Middle frontal gyrus (tissue), 1 donor: ENCODE measurements around the gene PRSS21.

Experiments
- DNase-seq: peaks from one replicate; pipeline ENCODE4 v3.0.0-alpha.2; 2015; ENCODE audit warnings: low spot score; ENCODE audit errors: extremely low spot score

PRSS21 gene, protein sequence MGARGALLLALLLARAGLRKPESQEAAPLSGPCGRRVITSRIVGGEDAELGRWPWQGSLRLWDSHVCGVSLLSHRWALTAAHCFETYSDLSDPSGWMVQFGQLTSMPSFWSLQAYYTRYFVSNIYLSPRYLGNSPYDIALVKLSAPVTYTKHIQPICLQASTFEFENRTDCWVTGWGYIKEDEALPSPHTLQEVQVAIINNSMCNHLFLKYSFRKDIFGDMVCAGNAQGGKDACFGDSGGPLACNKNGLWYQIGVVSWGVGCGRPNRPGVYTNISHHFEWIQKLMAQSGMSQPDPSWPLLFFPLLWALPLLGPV

DNA sequence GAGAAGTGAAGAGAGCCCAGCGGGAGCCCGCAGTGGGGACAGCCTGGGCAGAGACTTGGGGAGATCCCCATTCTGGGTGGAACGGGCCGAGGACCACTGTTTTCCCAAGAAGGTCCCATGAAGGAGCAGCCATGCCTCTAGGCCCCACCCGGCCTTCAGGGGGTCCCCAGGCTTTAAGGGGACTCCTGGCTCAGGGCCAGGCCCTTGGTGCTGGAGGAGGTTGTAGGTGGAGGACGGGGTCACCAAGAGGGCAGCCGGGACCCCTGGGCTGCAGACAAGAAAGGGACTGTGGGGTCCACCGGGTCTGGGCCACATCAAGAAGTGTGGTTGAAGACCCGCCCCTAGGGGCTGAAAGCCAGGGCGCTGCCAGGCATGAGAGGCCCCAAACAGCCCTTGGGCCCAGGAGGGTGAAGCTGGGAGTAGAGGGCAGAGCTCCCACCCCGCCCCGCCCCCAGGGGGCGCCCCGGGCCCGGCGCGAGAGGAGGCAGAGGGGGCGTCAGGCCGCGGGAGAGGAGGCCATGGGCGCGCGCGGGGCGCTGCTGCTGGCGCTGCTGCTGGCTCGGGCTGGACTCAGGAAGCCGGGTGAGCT, at the start of gene PRSS21:
Gene PRSS21 (plus strand): TSS at position 487 of the 589 bp plus-strand sequence. CDS start 32 bp downstream, at position 519.
- DNase-seq = no peak

DNA sequence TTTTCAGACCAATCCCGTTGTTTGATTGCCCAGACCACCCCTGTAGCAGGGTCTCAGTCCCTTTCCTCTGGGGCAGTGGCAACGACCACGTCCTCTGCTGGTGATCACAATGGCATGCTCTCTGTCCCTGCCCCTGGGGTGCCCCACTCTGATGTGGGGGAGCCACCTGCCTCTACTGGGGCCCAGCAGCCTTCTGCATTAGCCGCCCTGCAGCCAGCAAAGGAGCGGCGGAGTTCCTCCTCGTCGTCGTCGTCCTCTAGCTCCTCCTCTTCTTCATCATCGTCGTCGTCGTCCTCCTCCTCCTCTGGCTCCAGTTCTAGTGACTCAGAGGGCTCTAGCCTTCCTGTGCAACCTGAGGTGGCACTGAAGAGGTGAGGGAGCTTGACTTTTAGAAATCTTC, 49.1 kb upstream of the PRSS21 start:
- DNase-seq = no peak

DNA sequence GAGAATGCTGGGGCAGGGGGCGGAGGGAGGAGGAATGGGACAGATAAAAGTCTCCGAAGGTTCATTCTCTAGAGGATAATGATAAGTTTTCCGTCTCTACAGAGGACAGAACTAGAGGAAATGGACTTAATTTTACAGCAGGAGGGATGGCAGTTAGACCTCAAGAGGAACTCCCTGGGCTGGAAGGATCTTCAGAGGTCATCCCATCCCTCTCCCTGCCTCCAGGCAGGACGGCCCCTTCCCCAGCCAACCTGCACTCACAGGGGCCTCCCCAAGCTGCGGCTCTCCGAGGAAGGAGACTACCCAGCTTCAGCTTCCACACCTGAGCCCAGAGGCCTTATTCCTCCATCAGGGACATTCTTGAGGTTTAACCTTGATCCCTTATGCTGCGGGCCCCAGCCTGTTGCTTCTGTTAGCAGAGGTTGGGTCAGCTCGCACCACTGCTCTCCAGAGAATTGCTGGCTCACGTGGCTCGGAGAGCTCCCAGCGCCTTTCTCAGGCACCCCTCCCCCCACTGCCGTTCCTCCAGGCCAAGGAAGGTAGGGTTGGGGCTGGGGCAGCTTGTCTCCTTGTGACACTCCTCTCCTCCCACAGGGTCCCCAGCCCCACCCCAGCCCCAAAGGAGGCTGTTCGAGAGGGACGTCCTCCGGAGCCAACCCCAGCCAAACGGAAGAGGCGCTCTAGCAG, 48.5 kb upstream of the PRSS21 start:
- no peak for DNase-seq

DNA sequence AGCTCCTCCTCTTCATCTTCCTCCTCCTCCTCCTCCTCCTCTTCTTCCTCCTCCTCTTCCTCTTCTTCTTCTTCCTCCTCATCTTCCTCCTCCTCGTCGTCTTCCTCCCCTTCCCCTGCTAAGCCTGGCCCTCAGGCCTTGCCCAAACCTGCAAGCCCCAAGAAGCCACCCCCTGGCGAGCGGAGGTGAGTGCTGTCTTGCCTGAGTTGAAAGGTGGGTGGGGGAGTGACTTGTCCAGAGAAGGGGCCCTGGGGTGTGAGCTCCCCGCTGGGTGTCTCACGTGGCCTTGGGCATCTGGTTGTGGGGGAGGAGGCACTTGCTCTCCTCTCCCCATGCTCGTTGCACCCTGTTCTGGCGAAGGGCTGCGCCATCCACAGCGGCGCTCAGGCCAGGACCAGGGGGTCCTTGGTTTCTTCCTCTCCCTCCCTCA, 47.9 kb upstream of the PRSS21 start:
- DNase-seq = no peak

DNA sequence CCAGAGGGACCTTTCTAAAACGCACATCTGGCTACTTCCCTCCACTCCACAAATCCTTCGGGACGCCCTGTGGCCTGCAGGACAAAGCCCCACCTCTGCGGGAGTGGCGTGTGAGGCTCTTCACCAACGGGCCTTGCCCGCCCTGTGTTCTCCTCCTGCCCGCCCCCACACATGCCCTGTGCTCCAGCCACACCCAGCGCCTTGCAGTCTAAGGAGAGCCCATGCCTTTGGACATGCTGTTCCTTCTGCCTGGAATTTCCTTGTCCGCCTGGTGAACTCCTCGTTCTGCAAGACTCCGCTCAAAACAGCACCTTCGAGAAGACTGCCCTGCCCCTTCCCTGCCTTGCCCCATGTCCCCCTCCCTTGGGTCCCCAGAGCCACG, 47.4 kb upstream of the PRSS21 start:
- DNase-seq = no peak

DNA sequence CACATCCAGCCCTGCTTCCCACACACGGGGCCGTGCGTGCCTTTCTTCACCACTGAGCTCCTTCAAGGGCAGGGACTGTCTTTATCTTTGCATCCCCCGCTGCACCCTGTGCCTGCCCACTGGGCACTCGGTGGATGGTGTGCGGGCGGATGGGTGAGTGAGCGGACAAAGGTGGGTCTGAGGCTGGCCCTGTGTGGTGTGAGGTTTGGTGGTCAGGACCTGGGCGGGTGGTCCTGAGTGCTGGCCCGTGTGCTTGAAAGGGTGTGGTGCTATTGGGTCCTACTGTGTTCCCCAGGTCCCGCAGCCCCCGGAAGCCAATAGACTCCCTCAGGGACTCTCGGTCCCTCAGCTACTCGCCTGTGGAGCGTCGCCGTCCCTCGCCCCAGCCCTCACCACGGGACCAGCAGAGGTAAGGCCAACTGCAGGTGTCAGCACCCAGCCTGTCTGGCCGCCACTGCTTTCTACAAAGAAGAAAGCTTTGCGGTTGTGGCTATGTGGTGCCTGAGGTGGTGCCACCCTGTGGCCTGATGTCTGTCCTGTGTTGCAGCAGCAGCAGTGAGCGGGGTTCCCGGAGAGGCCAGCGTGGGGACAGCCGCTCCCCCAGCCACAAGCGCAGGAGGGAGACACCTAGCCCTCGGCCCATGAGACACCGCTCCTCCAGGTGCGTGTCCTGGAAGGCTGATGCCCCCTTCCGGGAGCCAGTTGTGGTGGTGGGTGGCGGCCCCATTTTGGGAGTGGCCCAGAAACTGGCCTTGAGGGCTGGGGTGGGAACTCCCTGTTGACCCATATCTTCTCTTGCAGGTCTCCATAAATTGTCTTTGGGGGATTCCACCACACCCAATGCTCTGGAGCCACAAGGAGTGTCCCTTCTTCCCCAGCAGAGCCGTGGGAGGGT, 46.7 kb upstream of the PRSS21 start:
- DNase-seq = no peak

DNA sequence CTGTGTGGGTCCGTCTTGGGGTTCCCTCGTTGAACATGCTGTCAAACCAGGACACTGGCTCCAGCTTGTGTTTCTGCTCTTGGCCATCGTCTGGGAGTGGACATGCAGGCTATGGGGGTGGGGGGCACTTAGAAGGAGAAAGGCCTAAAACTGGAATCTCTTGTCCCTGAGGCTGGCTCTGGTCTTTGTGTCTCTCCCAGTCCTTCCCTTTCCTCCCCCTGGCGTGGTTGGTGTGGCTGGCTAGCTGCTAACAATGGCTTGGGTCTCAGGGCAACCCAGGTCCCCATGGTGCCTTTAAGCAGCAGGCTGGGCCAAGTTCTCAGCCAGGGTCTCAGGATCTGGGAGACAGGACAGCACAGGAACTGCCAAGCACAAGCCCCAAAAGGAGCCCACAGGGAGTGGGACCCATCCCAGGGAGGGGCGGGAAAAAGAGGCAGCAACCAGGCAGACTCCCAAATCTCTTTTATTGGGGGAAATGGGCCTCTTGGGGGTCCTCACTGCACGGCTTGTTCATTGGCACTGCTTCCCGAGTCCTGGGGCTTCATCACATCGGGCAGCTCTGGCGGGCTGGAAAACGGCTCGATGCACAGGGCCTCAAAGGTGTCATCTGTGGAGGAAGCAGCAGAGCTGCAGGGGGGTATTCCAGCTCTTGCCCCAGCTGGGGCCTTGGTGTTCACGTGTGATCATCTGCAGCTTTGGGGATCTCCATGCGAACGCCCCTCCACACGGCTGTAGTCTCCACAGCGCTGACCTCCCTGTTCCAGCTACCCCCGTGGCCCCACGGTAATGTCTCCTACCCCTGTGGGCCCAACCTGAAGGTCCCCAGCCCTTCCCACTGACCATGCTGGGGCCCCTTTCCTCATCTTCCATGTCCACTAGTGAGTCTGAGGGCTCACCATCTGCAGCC, 45.3 kb upstream of the PRSS21 start:
- DNase-seq = no peak

DNA sequence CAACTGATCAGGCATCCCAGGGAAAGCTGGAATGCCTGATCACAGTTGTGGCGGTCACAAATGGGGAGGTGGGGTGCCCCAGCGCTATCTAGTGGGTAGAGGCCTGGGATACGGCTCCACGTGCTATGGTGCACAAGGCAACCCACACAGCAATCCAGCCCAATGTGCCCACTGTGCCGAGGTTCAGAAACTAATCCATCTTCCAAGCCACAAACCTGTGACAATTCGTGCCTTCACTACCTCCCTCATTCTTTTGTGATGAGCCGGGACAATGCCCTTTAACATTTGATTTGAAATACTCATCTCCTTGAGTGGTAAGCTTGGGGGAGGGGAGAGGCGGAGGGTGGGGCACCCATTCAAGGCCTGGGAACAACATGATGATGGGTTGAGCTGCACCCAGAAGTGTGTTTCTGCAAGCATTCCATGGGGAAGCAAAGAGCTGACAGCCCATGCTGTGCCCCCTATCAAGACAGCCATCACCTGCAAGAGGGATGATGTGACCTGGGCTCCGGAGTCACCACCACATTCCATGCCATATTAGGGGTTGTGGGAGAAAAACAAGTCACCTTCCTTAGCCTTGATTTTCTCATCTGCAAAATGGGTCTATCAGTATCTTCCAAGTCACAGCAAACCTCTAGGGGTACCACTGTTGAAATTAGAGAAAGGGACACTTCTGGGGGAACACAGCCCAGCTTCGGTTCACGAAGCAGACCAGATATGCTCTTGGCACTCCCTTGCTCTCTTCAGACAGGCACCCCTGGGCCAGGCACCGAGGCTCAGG, 43.7 kb upstream of the PRSS21 start:
- no peak for DNase-seq

DNA sequence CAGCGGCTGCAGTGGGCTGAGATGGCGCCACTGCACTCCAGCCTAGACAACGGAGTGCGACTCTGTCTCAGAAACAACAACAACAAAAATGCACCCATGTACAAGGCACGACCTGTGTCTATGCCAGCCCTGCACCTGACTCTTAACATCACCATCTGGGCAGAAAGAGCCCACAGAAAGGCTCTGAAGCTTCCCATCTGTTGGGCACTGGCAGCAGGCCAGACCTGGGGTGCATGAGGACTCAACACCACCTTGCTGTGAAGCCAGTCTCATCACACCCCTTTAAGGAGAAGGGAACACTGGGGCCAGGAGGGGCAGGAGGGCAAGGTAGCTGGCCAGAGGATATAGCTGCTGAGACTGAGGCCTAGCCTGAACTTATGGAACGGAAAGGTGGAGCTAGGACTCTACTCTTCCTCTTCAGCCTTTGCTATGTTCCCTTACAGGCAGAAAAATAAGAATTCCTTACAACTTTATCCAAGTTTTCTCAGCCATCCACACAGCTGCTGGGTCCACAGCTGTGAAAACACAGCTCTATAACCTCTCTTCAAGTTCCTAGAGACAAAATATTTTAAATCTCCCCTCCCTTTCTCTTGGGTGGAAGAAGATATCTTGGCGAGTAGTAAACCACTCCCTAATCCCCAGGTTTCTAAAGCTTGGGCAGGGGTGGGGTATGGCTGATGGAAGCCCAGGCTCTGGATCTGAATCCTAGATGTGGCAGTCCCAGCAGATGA, 42.7 kb upstream of the PRSS21 start:
- no peak for DNase-seq

DNA sequence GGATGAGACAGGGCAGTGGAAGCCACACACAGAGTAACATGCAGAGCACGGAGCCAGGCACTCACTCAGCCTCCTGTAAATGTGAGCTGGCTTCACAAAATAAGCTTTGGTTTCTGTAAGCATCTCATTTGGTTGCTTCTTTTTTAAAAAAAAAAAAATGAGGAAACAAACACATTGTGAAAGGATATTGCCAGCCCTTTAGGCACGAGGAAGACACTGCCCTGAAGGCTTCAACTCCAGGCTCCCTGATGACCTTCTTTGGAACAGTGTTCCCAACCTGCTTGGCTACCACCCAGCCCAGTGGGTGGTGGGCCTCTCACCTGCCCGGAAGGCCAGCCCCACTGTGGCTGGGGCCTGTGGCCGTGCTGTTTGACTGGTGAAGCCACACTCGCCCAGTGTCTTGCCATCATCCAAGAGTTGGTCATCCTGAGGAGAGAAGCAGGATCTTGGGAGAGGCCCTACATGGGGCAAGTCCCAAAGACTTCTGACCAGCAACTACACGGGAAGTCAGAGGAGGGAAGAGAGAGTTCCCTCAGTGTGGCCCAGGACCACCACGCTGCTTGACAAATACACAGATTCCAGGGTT, 41.8 kb upstream of the PRSS21 start:
- no peak for DNase-seq

DNA sequence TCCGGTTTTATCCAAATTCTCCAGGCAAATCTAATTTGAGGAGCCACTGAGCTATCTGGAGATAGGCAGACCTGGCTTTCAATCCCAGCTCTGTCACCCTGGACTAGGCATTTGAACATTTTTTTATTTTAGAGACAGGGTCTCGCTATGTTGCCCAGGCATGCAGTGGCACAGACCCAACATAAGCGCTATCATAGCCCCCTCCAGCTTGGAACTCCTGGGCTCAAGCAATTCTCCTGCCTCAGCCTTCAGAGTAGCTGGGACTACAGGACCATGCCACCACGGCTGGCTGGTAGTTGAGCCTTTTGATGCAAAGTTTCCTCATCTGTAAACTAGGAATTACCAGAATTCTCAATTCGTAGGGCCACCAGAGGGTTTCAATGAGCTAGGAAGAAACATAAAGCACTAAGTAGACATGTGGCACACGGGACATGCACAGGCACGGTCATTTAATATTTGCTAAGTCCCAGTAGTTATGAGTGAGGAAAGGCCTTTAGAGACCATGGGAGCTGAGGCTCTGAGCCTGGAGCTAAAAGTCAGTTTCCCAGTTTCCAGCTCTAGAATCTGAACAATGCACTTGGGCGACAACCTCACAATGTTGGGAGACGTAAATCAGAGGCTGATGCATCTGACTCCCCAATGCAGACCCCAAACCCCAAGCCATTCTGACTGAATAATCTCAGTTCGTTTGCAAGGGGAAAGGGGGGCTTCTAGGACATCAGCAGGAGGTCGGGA, 41.1 kb upstream of the PRSS21 start:
- DNase-seq = no peak

DNA sequence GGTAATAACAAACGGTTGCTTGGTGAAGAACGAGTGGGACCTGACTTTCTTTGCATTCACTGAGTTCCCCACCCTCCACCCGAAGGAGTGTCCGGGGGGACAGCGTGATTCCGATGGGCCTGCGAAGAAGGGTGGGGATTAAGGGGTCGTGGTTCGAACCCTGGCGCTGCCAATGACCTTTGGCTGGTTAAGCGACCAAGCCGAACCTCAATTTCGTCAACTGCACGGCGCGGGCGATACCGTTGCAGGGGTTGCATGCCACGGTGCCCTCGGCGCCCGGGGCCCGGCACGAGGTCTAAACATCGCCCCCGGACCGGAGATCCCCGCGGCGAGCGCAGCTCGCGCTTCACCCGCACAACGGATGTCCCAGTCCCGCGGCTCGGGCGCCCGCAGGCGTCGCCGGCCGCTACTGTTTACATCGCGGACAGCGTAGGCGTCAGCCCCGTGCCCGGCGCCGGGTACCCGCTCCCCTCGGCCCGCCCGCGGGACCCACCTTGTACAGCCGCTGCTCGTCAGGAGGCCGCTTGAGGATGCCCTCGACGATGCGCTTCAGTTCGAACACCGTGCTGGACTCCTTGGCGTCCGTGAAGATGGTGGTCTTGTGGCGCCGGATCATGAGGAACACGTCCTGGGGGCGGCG, 40.4 kb upstream of the PRSS21 start:
- DNase-seq = no peak

DNA sequence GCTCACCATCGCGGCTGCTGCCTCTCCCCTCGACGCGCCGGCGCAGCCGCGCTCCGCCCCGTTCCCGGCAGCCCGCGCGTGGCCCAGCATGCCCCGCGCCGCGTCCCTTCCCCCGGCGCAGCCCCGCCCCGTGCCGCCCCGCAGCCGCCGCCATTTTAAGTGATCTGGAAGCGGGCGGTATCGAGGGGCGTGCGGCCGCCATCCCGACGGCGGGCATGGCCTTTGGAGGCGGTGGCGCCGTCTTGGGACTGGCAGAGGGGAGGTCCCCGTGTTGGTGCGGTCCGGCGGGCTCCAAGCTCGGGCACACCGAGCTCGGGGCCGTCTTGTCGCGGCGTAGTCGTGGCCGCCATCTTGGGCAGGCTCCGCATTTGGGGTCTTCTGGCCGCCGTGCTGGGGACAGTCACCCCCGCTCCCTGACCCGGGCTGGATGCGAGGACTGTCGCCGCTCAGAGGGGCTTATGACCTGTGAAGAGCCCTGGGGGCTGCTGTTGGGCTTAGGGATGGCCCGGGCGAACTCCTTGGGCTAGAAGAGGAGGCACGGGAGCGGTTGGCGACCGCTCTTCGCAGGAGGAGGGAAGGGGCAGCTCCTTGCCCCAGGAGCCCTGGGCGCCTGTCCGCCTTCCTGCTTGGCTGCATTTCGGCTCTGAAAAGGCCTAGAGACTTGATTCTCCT, 39.7 kb upstream of the PRSS21 start, which contains the start of gene ELOB:
Gene ELOB (minus strand): TSS at position 50 of the 672 bp plus-strand sequence. CDS start 41 bp downstream, at position 9.
- DNase-seq = peak; percentile 80

DNA sequence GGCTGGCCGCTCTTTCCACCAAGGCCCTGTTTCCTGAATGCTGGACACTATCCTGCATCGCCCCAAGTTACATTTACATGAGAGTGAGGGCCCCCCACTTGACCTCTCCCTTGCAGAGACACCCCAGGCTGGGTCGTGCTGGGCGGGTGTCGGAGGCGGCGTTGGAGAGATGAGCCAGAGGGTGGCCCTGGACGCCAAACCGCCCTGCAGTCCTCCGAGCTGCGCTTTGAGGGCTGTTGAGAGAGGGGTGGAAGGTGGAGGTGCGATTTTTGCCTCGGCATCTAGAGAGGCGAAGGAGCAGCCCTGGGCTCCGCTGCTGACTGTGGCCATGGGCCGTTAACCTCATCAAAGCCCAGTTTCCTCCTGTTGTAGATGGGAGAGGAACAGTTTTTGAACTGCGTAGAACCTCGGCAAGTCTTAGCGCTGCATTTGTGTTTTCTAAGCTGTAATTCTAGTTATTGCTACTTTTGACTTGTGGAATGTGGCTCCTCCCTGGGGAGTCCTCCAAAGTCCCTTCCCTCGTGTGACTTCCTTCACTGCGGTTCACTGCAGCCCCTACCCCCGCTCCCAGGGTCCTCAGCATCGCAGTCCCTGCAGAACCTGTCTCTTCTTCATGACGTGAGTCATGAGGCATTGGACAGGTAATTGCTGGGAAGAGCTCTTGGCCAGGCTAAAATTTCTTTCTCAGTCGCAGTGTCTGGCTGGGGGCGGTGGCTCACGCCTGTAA, 39.0 kb upstream of the PRSS21 start:
- DNase-seq = no peak

DNA sequence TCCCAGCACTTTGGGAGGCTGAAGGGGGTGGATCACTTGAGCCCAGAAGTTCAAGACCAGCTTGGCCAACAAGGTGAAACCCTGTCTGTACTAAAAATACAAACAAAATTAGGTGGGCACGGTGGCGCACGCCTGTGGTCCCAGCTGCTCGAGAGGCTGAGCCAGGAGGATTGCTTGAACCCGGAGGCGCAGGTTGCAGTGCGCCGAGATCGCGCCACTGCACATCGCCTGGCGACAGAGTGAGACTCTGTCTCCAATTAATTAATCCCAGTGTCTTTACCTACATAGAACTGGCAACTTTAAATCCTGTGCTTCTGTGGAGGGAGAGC, 38.4 kb upstream of the PRSS21 start:
- no peak for DNase-seq

DNA sequence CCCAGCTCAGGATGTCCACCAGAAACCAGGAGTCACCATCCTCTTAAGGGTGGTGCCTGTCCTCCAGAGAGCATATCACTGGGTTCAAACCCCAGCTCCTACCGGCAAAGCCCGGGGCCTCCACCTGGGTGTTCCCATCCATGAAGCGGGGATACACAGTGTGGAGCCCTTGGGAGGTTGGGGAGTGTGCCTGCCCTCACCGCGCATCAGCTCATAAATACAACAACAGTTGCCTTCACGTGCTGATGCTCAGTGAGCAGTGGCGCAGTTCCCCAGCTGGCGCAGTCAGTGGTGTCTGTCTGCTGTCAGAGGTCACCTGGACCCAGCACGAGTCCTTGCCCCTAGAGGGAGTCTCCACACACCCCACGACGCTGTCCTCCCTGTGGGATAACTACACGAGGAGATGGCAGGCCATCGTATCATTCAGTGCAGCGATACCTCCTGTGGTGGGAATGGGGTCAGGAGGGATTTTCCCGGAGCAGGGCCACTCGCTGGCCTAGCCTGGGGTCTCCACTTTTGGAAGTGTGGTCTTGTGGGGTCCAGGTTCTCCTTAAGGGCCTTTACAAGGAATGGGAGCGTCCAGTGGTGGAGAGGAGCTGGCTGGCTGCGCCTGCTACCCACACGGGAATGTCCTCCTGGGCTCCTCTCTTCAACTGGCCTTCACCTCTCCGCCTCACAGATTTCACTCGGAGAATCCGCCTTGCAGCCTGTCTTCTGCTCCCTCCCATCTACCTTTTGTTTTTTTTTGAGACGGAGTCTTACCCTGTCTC, 37.7 kb upstream of the PRSS21 start:
- DNase-seq = no peak
